HG02678 (cell line): ENCODE data around the gene MAN1A2.

Experiments
- ATAC-seq: cut with Tn5 transposase; IDR thresholded peaks from one replicate; pipeline ENCODE4 v1.9.1; 2021; ENCODE audit warnings: mild to moderate bottlenecking, moderate library complexity; ENCODE audit not compliant: unreplicated experiment

The MAN1A2 gene

DNA sequence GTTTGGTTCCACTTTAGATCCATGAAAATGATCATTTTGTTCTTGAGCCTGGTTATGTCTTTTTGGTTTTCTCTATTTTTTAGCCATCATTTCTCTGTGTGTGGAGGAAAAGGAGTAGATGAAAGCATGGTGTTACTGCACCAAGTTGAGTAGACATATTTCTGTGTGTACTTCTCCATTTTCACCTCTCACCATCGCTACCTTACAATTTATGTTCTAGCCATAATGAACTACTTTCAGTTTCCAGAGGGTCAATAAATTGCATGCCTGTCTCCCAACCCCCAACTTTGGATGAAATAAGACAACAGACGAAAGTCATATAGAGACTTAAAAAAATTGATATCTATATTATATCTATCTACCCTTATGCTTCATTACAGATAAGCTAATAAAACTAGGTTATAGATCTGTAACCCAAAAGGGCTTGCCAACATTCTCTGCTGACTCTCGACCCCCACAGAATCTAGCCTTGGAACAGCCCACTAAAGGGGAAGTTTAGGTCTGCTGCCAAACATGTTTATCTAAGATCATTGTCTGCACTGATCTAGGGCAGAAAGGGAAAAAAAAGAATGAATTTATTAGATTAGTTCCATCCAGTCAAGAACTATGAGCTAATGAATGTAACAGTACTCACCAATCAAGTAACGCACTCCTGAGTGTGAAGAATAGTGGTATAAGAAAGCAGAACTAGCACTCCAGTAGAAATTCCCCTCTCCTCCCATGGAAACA is 7.5 kb upstream of the MAN1A2 start:
- no peak for ATAC-seq

DNA sequence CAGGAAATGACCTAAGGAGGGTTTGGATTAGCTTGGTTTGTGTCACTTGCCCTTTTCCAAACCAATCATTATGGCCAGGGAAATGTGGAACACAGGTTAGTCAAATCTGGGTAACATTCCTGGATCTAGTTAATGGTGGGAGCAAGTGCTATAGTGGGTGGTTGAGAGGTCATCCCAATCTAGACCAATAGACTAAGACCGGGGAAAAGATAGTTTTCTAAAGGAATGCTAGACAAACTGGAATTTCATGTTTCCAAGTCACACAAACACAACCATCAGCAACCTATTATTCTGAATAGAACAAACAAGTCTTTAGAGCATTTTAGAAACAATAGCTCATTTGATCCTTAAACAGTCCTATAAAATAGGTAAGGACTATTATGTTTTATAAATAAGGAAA is 4.3 kb upstream of the MAN1A2 start:
- no peak for ATAC-seq

DNA sequence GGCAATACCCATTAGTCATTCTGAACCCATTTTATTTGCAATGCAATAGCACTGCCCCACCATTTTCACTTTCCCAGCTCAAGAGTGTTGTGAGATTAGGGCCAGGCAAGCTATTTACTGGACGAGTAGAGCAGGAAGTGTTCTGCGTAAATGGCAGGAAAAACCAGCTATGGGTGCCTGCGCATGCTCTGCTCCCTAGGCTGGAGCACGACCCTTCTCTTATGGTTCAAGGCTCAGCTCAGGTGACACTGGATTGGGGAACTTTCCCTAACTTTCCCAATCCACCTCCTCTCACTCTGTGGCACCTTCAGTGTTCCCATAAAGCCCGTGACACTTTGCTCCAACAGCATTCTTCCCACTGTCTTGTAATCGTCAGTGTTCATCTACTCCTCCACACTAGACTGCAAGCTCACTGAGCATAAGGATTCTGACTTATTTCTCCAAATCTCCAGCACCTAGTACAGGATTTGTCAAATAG is 3.6 kb upstream of the MAN1A2 start:
- no peak for ATAC-seq

DNA sequence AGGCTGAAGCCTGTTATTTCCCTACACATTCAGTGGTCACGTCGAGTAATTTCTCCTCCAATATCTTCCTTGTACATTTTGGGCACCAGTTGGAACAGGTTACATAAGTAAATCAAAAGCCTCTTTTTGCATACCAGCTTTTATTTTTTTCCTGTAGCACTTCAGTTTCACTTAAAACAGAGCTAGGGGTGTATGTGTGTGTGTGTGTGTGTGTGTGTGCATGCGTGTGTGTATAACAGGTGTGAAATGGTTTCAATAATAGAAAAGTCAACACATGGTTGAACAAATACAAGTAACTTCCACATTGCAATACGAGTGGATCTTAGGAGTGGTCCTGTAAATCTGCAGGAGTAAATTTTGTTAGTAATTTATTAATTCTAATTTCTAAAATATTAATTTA is 3.0 kb upstream of the MAN1A2 start:
- no peak for ATAC-seq

DNA sequence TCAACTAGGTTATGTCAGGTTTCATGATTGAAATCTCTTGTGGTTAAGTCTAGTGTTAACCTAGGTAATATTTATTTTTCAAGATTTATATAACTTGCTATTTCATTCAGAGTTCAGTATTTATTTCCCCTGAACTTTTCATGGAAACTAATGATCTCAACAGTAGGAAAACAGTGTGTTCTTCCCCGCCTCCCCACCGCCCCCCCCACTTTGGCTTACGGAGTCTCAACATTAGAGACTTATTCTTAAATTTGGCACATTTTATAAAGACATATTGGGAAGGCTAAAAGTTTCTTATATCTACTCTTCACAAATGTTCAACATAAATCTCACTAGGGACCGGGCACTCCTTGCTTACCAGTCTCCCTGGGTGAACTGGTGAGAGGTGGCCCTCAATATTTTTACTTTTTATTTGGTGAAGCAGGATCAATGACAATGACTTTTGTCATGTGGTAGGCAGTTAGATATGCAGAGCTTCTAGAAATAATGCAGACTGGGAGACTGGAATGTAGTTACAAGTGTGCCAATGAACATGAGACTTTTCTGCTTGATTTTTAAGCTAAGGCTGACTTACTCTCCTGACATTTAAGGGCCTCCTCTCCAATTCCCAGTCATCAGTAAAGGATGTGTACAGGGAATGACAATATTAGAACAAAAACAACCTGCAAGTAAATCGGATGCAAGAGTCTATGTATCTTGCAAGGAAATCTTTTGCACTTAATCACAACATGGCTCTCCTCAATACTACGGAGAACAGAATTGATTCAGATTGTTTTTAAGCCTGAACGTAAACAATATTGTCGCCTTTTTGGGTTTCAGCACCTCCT is 1.7 kb upstream of the MAN1A2 start:
- ATAC-seq, result no peak

DNA sequence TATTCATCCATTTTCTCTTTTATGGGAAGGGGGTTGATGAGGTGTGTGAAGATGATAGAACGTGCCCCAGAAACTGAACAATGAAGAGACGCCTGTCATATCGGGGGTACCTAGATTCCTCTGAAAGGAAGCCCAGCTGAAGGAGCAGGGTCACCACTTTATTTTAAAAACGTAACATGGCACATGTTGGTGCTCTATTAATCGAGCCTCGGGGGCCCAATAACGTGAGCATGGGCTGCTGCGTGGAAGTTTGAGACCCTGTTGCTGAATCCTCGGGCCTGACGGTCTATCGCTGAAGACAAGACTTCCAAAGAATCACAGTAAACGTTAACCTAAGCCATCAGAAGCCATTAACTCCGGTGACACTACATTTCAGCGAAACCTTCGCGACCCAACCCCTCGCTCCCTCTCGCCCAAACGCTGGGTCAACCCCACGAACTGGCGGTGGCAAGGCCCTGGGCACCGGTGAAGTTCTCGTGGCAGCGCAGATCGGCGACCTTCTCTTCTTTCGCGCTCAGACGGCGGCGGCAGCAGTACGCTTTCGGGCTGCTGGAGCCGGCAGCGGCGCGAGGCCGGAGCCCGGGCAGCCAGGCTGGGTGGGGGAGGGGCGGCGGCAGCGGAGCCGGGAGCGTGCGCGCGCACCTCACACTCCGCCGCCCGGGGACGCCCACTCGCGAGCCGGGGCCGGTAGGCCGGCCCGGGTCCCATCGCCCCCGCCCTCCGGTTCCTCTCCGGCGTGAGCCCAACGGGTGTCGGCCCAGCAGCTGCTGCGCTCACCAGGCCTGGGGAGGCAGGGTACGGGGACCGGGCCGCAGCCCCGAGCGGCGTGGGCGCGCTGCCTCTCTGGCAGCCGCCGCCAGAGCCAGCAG is 838 bp upstream of the MAN1A2 start:
- peak; percentile 48 for ATAC-seq

DNA sequence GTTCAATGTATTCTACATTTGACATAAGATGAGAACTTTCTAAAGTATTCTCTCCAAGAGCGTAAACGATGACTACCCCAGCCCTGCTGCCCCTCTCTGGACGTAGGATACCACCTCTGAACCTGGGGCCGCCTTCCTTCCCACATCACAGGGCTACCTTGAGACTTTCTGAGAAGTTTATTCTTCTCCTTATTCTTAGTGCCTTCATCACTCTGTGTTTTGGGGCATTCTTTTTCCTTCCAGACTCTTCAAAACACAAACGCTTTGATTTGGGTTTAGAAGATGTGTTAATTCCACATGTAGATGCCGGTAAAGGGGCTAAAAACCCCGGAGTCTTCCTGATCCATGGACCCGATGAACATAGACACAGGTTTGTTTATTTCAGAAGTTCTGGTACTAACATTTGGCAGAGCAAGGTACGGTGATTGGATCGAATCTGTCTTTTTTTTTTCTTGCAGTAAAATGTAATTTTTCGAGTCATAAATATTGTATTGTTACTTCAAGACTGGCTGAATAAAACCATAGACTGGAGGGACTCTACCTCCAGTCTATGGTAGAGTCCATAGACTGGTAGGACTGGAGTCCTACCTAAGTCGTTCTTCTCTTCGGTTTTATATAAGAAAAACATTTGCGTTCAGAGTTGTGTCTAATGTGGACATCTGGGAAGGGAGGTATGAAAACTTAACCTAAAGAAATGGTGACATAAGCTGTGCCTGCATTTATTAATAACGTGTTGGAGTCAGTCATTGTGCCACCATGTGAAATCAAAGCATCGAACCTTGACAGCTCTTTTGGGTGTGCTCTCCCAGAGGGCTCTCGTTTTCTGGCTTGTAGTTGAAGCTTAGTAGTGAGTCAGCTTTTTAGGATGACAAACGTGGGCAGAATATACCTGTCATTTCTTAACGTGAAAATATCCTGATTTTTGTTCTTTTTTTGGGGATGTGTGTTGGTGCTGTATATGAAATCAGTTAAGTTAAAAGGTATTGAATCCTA is 1.2 kb downstream of the MAN1A2 start:
- ATAC-seq, result no peak

DNA sequence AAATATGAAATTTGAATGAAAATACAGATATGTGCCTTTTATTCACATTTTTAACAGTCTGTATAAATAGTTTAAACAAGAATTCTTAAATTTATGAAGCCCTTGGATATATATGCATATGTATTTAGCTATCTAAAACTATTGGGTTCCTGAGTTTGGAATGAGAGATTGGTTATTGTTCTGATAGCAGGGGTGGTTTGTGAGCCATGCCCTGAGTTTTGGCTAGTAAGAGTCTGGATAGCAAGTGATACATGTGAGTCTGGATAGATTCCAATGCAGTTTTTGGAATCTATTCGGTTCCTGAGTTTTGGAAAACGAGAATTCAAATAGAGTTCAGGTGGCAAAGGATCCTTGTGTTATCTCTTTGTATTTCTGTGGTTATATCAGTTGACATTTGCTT is 2.8 kb downstream of the MAN1A2 start:
- no peak for ATAC-seq

DNA sequence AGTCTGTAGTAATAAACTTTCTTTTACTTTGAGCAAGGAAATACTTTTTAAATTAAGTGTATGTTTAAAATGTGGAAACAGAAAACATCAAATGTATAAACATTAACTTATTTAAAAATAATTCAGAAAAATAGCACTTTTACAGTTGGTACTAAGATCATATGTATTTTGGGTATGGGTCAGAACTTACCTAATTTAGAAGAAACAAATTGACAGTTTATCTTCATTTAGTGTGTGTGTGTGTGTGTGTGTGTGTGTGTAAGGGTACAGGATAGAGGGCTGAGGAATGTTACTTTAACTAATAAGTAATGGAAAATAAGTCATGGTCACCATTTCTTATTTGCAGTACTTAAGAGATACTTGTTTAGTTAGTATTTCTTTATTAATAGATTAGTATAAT is 3.3 kb downstream of the MAN1A2 start:
- ATAC-seq, result no peak

DNA sequence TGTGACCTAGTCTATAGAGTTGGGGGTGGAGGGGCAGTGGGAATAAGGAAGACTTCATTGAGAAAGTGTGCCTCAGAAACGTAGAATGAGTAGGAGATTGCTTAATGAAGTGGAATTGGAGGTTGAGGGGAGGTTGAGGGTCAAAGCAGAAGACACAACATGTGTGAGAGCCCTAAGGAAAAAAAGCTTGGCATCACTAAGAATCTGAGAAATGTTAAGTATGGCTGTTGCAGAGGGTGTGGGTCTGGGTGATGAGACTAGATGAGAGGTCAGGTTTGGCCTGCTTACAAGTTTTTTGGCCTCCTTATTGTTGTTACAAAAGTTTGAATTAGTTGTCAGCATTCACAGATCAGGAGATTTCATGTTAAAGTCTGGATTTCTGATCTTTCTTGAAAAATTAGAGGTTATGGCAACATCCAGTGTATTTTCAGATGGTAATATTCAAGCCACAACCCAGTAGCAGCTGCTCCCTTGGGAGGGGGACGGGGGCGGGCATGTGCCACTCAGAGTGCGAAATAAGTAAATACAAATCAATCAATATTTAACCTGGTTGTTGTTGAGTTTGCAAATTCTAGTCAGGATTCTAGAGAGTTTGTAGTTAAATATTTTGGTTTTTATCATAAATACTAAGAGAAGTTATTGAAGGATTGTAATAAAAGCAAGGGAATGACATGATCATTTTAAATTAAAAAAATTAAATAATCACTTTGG is 4.3 kb downstream of the MAN1A2 start:
- no peak for ATAC-seq

DNA sequence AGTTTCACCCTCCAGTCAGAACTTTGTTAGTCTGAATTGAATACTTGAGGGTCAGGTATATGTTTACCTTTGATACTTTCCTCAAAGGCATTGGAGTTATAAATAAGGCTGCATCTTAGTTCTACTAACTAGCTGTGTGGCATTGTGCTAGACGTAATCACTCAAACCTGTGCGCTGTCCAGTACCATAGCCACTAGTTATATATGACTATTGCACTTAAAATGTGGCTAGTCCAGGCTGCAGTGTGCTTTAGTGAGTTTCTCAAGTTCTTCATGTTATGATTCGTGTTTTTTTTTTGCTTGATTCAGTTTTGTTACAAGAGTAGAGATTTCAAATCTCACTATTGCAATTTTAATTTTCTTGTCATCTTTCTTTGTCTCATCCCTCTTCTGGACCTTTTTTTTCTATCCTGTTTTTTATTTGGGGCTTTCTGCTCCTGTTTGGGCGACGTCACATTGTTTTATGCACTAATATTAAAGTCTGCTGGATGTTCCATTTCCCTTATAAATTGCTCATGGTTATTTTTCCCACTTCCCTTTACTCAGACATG is 5.7 kb downstream of the MAN1A2 start:
- no peak for ATAC-seq

DNA sequence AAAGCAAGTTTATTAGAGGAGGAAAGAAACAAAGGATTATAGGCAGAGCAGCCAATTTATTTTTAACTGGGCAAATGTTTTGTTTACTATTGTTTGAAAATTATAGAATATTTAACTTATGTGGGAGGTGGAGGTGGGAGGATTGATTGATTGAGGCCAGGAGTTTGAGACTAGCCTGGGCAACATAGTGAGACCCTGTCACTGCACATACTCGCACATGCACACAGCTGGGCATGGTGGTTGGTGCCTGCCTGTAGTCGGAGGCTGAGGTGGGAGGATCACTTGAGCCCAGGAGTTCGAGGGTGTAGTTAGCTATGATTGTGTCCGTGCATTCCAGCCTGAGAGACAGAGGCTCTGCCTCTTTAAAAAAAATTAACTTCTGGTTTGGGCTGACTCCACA is 6.7 kb downstream of the MAN1A2 start:
- no peak for ATAC-seq

DNA sequence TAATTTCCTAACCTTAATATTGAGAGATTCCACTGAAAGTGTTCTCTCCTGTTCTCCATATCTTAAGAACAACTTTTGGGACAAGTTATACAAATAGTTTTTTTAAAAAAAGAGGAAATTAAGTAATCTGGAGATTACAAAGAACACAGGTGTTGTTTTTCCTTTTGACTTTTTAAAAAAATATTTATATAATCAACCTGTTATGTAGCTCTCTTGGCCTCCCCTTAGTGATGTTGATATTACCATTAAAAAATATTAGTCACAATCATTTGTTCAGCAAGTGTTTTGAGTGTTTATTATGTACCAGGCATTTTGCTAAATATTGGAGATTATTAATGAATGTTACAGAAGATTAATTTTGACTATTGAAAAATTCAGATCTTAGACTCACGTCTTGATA is 8.1 kb downstream of the MAN1A2 start:
- no peak for ATAC-seq

DNA sequence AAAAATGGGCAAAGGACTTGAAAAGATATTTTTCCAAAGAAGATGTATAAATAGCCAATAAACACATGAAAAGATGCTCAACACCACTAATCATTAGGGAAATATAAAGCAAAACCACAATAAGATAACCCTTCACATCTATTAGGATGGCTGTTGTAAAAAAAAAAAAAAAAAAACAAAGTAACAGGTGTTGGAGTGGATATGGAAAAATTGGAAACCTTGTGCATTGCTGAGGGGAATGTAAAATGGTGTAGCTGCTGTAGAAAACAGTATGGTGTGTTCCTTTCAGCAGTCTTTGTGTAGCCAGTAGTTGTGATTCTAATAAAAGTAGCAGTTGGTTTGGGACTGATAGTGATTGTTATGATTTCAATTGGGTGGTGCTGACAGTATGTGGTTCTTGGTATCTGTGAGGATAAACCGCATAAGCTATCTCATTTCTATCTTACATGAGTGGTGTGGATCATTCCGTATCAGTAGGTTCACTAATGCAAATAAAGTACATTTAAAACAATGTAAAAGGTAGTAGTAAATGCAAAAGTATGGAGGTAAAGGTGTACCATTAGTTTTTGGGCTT is 19.9 kb downstream of the MAN1A2 start:
- no peak for ATAC-seq

DNA sequence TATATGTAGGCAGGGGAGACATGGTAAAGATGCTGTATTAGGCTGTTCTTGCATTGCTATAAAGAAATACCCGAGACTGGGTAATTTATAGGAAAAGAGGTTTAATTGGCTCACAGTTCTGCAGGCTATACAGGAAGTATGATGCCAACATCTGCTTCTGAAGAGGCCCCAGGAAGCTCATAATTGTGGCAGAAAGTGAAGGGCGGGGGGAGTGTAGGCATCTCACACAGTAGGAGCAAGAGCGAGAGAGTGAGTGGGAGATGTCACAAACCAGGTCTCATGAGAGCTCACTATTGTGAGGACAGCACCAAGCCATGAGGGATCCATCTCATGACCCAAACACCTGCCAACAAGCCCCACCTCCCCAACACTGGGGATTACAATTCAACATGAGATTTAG is 21.1 kb downstream of the MAN1A2 start:
- no peak for ATAC-seq

DNA sequence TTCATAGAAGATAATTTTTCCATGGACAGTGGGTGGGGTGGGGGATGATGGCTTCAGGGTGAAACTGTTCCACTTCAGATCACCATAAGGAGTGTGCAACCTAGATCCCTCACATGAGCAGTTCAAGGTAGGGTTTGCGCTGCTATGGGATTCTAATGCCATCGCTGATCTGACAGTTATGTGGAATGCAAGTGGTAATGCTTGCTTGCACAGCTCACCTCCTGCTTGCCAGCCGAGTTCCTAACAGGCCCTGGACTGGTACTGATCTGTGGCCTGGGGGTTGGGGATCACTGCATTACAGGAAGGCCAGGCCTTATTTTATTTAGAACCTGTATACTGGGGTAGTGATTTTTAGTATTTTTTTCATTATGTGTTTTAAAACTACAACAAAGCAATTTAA is 22.0 kb downstream of the MAN1A2 start:
- no peak for ATAC-seq

DNA sequence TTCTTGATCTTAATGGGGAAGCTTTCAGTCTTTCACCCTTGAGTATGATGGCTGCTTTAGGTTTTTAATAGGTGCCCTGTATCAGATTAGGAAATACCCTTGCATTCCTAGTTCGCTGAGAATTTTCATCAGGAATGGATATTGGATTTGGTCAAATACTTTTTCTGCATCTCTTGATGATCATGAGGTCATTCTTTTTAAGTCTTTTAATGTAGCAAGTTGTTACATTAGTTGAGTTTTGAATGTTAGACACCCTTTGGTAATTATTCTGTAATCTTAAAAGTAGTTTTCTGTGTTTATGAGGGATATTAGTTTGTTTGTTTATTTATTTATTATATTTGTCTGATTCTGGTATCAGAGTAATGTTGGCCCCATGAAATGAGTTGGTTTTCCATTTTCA is 22.5 kb downstream of the MAN1A2 start:
- no peak for ATAC-seq

DNA sequence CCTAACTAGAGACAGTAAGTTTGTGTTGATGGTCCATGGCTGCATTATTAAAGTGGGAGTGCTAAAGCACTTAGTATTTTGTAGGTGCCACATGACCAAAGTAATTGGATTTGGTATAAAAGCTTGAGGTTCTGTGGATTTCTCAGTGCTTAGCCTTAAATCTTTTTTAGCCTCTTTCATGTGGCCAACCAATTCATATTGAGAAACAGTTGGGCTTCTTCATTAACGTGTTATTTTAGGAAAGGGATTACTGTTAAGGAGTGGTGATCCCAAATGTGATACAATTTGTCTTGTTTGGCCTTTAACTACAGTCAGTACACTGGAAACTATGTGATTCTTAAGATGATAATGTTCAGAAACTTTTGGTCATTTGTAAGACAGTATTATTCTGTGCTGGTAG is 25.5 kb downstream of the MAN1A2 start:
- ATAC-seq, result no peak

DNA sequence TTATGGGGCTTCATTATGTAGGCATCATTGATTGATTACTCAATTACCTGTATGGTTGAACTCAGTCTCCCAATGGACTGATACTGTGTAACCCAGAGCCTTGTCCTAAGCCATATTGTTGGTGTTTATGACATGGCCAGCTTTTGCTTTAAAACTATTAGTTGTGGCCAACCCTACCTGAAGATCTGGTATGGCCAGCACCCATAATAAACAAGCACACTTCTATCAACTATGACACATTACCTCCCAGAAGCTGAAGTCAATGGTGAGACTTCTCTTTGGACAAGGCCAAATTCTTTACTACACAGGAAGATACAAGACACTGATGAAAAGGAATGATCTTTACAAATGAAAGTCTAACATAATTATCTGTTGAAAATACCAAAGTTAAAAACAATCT is 28.8 kb downstream of the MAN1A2 start:
- no peak for ATAC-seq
